HEK293 (cell line): ENCODE measurements around the gene IBTK.

Experiments used
- EGR2 ChIP-seq: fragments of 450-650 bp; formaldehyde crosslinking; IDR thresholded peaks from 2 replicates; pipeline ENCODE4 v1.5.1; 2016; ENCODE audit warnings: low read depth, missing biosample characterization, missing genetic modification characterization
- OSR2 ChIP-seq: fragments of 450-650 bp; formaldehyde crosslinking; IDR thresholded peaks from 2 replicates; pipeline ENCODE4 v1.5.1; 2016; ENCODE audit warnings: missing biosample characterization, missing genetic modification characterization
- PRDM1 ChIP-seq: fragments of 450-650 bp; formaldehyde crosslinking; IDR thresholded peaks from 2 replicates; pipeline ENCODE4; 2016; ENCODE audit warnings: missing biosample characterization, missing genetic modification characterization
- REST ChIP-seq: fragments of 450-650 bp; formaldehyde crosslinking; IDR thresholded peaks from 2 replicates; pipeline ENCODE4 v1.5.1; 2016; ENCODE audit warnings: missing biosample characterization, missing genetic modification characterization
- SP7 ChIP-seq: fragments of 450-650 bp; formaldehyde crosslinking; IDR thresholded peaks from 2 replicates; pipeline ENCODE4 v1.5.1; 2016; ENCODE audit warnings: missing biosample characterization, missing genetic modification characterization
- TRIM28 ChIP-seq: IDR thresholded peaks from 2 replicates; pipeline ENCODE4 v1.6.1; 2011; ENCODE audit warnings: low read length, control low read depth, borderline replicate concordance
- YY2 ChIP-seq: fragments of 450-650 bp; formaldehyde crosslinking; IDR thresholded peaks from 2 replicates; pipeline ENCODE4 v1.5.1; 2016; ENCODE audit warnings: missing biosample characterization, missing genetic modification characterization
- ZBTB17 ChIP-seq: fragments of 450-650 bp; formaldehyde crosslinking; IDR thresholded peaks from 2 replicates; pipeline ENCODE4 v1.5.1; 2016; ENCODE audit warnings: missing biosample characterization, missing genetic modification characterization
- ZBTB49 ChIP-seq: fragments of 450-650 bp; formaldehyde crosslinking; IDR thresholded peaks from 2 replicates; pipeline ENCODE4 v1.5.1; 2016; ENCODE audit warnings: missing biosample characterization, missing genetic modification characterization, low read depth
- ZFP3 ChIP-seq: fragments of 450-650 bp; formaldehyde crosslinking; IDR thresholded peaks from 2 replicates; pipeline ENCODE4 v1.5.1; 2016; ENCODE audit warnings: low read depth, missing biosample characterization, missing genetic modification characterization
- ZIC2 ChIP-seq: fragments of 450-650 bp; formaldehyde crosslinking; IDR thresholded peaks from 2 replicates; pipeline ENCODE4 v1.5.1; 2016; ENCODE audit warnings: missing biosample characterization, missing genetic modification characterization
- ZNF10 ChIP-seq: fragments of 450-650 bp; formaldehyde crosslinking; IDR thresholded peaks from 2 replicates; pipeline ENCODE4 v1.5.1; 2017; ENCODE audit warnings: missing biosample characterization, missing genetic modification characterization
- ZNF140 ChIP-seq: fragments of 450-650 bp; formaldehyde crosslinking; IDR thresholded peaks from 2 replicates; pipeline ENCODE4 v1.5.1; 2016; ENCODE audit warnings: missing biosample characterization, missing genetic modification characterization
- ZNF175 ChIP-seq: fragments of 450-650 bp; formaldehyde crosslinking; IDR thresholded peaks from 2 replicates; pipeline ENCODE4 v1.5.1; 2016; ENCODE audit warnings: missing biosample characterization, missing genetic modification characterization
- ZNF26 ChIP-seq: fragments of 450-650 bp; formaldehyde crosslinking; IDR thresholded peaks from 2 replicates; pipeline ENCODE4 v1.5.1; 2016; ENCODE audit warnings: missing biosample characterization, missing genetic modification characterization
- ZNF302 ChIP-seq: fragments of 450-650 bp; formaldehyde crosslinking; IDR thresholded peaks from 2 replicates; pipeline ENCODE4 v1.5.1; 2016; ENCODE audit warnings: missing biosample characterization, missing genetic modification characterization, low read depth
- ZNF48 ChIP-seq: fragments of 450-650 bp; formaldehyde crosslinking; IDR thresholded peaks from 2 replicates; pipeline ENCODE4 v1.5.1; 2016; ENCODE audit warnings: missing biosample characterization, missing genetic modification characterization
- ZNF514 ChIP-seq: fragments of 450-650 bp; formaldehyde crosslinking; IDR thresholded peaks from 2 replicates; pipeline ENCODE4 v1.5.1; 2016; ENCODE audit warnings: missing biosample characterization, missing genetic modification characterization
- ZNF529 ChIP-seq: fragments of 450-650 bp; formaldehyde crosslinking; IDR thresholded peaks from 2 replicates; pipeline ENCODE4 v1.5.1; 2017; ENCODE audit warnings: missing genetic modification characterization, missing biosample characterization; ENCODE audit not compliant: insufficient replicate concordance
- ZNF585B ChIP-seq: fragments of 450-650 bp; formaldehyde crosslinking; IDR thresholded peaks from 2 replicates; pipeline ENCODE4 v1.5.1; 2016; ENCODE audit warnings: missing biosample characterization, missing genetic modification characterization
- ZNF610 ChIP-seq: fragments of 450-650 bp; formaldehyde crosslinking; IDR thresholded peaks from 2 replicates; pipeline ENCODE4 v1.5.1; 2016; ENCODE audit warnings: missing biosample characterization, missing genetic modification characterization, borderline replicate concordance
- ZNF707 ChIP-seq: fragments of 450-650 bp; formaldehyde crosslinking; IDR thresholded peaks from 2 replicates; pipeline ENCODE4 v1.5.1; 2016; ENCODE audit warnings: missing biosample characterization, missing genetic modification characterization
- ZNF785 ChIP-seq: fragments of 450-650 bp; formaldehyde crosslinking; IDR thresholded peaks from 2 replicates; pipeline ENCODE4 v1.5.1; 2016; ENCODE audit warnings: missing biosample characterization, missing genetic modification characterization
- ZNF837 ChIP-seq: fragments of 450-650 bp; formaldehyde crosslinking; IDR thresholded peaks from 2 replicates; pipeline ENCODE4 v1.5.1; 2016; ENCODE audit warnings: missing biosample characterization, missing genetic modification characterization
- ZSCAN18 ChIP-seq: fragments of 450-650 bp; formaldehyde crosslinking; IDR thresholded peaks from 2 replicates; pipeline ENCODE4 v1.5.1; 2016; ENCODE audit warnings: missing biosample characterization, missing genetic modification characterization
- TF ChIP-seq, protein P1 (sequence below): fragments of 450-650 bp; formaldehyde crosslinking; IDR thresholded peaks from 2 replicates; pipeline ENCODE4 v1.5.1; 2016; ENCODE audit warnings: missing biosample characterization, missing genetic modification characterization, borderline replicate concordance

Gene IBTK

DNA sequence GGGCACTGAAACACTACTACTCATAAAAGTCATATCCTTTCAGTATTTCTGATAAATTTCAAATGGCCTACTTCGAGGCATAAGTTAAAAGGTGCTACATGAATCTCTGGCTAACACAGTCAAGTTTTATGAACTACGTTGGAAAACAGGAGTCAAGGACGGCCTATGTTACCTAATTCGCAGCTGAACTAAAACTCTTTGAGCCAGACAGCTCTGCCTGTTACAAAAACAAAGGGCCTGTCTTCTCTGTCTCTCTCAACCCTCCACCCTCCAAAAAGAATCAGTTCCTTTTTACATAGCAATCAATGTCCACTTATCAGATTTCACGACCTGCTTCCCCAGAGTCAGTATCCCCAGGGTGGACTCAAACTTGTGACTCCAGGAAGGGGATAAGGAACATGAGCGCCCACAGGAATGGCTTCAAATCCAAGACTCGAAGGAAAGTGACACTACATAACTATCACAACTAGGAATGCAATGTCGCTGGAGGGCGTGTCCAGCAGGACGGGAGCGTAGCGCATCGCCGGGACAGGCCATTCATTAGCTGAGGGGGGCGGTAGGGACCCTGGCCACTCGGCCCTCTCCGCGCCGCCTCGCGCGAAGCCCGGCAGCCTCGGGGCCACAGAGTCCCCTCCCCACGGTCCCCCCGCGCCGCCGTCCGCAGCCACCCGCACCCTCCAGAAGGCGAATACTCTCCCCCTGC lies 591 bp downstream of the IBTK start (continued):
- TF ChIP-seq, protein P1, sequence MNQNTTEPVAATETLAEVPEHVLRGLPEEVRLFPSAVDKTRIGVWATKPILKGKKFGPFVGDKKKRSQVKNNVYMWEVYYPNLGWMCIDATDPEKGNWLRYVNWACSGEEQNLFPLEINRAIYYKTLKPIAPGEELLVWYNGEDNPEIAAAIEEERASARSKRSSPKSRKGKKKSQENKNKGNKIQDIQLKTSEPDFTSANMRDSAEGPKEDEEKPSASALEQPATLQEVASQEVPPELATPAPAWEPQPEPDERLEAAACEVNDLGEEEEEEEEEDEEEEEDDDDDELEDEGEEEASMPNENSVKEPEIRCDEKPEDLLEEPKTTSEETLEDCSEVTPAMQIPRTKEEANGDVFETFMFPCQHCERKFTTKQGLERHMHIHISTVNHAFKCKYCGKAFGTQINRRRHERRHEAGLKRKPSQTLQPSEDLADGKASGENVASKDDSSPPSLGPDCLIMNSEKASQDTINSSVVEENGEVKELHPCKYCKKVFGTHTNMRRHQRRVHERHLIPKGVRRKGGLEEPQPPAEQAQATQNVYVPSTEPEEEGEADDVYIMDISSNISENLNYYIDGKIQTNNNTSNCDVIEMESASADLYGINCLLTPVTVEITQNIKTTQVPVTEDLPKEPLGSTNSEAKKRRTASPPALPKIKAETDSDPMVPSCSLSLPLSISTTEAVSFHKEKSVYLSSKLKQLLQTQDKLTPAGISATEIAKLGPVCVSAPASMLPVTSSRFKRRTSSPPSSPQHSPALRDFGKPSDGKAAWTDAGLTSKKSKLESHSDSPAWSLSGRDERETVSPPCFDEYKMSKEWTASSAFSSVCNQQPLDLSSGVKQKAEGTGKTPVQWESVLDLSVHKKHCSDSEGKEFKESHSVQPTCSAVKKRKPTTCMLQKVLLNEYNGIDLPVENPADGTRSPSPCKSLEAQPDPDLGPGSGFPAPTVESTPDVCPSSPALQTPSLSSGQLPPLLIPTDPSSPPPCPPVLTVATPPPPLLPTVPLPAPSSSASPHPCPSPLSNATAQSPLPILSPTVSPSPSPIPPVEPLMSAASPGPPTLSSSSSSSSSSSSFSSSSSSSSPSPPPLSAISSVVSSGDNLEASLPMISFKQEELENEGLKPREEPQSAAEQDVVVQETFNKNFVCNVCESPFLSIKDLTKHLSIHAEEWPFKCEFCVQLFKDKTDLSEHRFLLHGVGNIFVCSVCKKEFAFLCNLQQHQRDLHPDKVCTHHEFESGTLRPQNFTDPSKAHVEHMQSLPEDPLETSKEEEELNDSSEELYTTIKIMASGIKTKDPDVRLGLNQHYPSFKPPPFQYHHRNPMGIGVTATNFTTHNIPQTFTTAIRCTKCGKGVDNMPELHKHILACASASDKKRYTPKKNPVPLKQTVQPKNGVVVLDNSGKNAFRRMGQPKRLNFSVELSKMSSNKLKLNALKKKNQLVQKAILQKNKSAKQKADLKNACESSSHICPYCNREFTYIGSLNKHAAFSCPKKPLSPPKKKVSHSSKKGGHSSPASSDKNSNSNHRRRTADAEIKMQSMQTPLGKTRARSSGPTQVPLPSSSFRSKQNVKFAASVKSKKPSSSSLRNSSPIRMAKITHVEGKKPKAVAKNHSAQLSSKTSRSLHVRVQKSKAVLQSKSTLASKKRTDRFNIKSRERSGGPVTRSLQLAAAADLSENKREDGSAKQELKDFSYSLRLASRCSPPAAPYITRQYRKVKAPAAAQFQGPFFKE (tag by site-specific recombination), result no peak
- TF ChIP-seq ZNF302 (tag by site-specific recombination) (no peak), ZNF26 (tag by site-specific recombination) (no peak), OSR2 (tag by site-specific recombination) (0 out of 2 replicates have a peak, but pooled peaks have one; percentile 8), ZNF175 (tag by site-specific recombination) (no peak), ZSCAN18 (tag by site-specific recombination) (no peak), PRDM1 (tag by site-specific recombination) (peak; percentile 80), ZNF707 (tag by site-specific recombination) (no peak), REST (no peak), ZIC2 (no peak), ZNF529 (tag by site-specific recombination) (no peak), EGR2 (tag by site-specific recombination) (no peak), TRIM28 (no peak), YY2 (no peak), ZNF837 (tag by site-specific recombination) (no peak), ZNF514 (tag by site-specific recombination) (no peak), ZNF140 (tag by site-specific recombination) (no peak), ZBTB17 (tag by site-specific recombination) (no peak; the same call in 1 of the 2 replicates), ZFP3 (tag by site-specific recombination) (no peak), ZBTB49 (tag by site-specific recombination) (no peak), ZNF785 (tag by site-specific recombination) (no peak), ZNF610 (tag by site-specific recombination) (0 out of 2 replicates have a peak, but pooled peaks have one; percentile 65), SP7 (tag by site-specific recombination) (no peak; the same call in 1 of the 2 replicates), ZNF48 (tag by site-specific recombination) (no peak), ZNF10 (tag by site-specific recombination) (0 out of 2 replicates have a peak, but pooled peaks have one; percentile 9), ZNF585B (no peak)
